PFSK-1 (cell line): Measurements from ENCODE around the gene CAMKMT.

Source experiments
- FOXP2 ChIP-seq: optimal IDR thresholded peaks from 2 replicates; pipeline ENCODE3; 2011; ENCODE audit warnings: borderline replicate concordance, control low read depth, inconsistent platforms; ENCODE audit not compliant: insufficient read depth; ENCODE audit errors: extremely low read length, extremely low read depth
- POLR2AphosphoS5 ChIP-seq: IDR thresholded peaks from 2 replicates; pipeline ENCODE4 v1.6.1; 2012; ENCODE audit warnings: low read depth, mild to moderate bottlenecking, control low read depth, low read length, moderate library complexity
- REST ChIP-seq, 2 experiments: IDR thresholded peaks; 2 replicates each; pipeline versions ENCODE4 v1.6.1 to v1.8.0; 2011 to 2012; ENCODE audit warnings: low read depth in 2 of 2, low read length in 2 of 2, control low read depth in 1 of 2, inconsistent platforms in 1 of 2, mild to moderate bottlenecking in 1 of 2, moderate library complexity in 1 of 2; ENCODE audit not compliant: insufficient read depth in 1 of 2
- SIN3A ChIP-seq: IDR thresholded peaks from 2 replicates; pipeline ENCODE4 v1.6.1; 2012; ENCODE audit warnings: mild to moderate bottlenecking, low read length, moderate library complexity, borderline replicate concordance; ENCODE audit not compliant: insufficient read depth
- TAF1 ChIP-seq: IDR thresholded peaks from 2 replicates; pipeline ENCODE4 v1.6.1; 2012; ENCODE audit warnings: low read length, control low read depth, borderline replicate concordance; ENCODE audit not compliant: insufficient read depth

The CAMKMT gene

DNA sequence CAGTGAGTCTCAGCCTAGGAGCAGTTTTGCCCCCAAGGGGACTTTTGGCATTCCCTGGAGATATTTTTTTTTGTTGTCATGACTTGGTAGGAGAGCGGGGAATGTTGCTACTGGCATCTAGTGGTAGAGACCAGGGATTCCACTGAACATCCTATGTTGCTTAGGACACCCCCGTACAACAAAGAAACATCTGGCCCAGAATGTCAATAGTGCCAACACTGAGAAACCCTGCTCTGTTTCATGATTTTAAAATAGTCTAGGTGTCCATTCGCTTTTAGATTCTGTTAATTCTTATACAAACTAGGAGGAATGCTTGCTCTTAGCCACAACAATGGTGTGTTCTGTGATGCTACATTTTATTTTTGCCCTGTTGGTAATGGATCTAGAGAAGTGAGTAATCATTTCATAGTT lies 353.9 kb downstream of the CAMKMT start:
- no peak for TF ChIP-seq FOXP2
- TF ChIP-seq TAF1, result no peak
- TF ChIP-seq SIN3A, result no peak
- no peak for TF ChIP-seq REST (IDR thresholded peaks at IDR 0.05; ENCODE audit: insufficient read depth in 1 of 2, low read depth in 2 of 2, low read length in 2 of 2)
- no peak for TF ChIP-seq POLR2AphosphoS5

- TF ChIP-seq TAF1 (no peak), POLR2AphosphoS5 (no peak), FOXP2 (no peak), REST (IDR thresholded peaks at IDR 0.05; ENCODE audit: insufficient read depth in 1 of 2, low read depth in 2 of 2, low read length in 2 of 2) (no peak), SIN3A (no peak)
Observed at GRCh38 chr2:44716131-44716530, 354.4 kb downstream of the CAMKMT start.

DNA sequence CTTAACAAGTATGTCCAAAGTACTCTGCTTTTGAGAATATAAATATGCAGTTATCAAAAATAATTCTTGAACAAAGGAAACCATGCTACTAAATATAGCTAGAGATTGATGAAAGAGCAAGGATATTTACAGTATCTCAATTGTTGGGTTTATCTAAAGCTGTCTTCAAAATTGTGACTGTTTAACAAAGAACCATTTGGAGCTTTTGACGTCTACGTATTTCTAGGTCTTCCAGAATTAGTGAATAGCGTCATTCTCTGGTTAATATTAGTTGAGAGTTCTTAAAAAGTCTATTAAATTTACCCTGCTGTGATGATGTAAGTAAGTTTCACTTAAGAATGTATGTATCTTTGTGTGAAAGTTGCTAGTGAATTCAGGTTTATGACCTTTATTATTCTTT lies 356.7 kb downstream of the CAMKMT start:
- TF ChIP-seq FOXP2 (no peak), TAF1 (no peak), SIN3A (no peak), REST (IDR thresholded peaks at IDR 0.05; ENCODE audit: insufficient read depth in 1 of 2, low read depth in 2 of 2, low read length in 2 of 2) (no peak), POLR2AphosphoS5 (no peak)

DNA sequence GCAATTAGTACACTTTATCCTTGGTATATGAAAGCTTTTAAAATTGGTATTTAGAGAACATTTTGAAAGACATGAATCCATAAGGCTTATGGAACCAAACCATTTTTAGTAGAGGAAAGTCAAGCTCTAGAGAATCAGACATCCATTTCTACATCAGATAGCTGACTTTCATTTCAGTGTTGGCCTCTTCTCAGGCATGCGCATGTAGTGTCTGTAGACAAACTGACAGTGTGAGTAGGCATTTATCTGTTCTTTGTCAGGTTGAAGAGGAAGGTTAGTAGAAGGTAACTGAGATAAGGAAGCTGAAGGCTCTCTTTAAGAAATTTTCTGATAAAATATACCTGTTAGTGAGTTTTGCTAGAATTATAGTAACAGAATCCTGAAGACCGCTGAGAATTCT lies 357.8 kb downstream of the CAMKMT start:
- no peak for TF ChIP-seq TAF1
- TF ChIP-seq SIN3A, result no peak
- no peak for TF ChIP-seq POLR2AphosphoS5
- no peak for TF ChIP-seq REST (IDR thresholded peaks at IDR 0.05; ENCODE audit: insufficient read depth in 1 of 2, low read depth in 2 of 2, low read length in 2 of 2)
- TF ChIP-seq FOXP2, result no peak
